H1 (cell line): ENCODE data around the gene ENPEP. TPM values are rescaled to one million over a fixed set of nuclear protein-coding genes. Genes with fewer than 3 reads are reported as not detected.

Source experiments
- CHD7 ChIP-seq: fragments of 300-600 bp; sonication (generic); IDR thresholded peaks from 2 replicates; pipeline ENCODE4 v1.7.1; 2012; ENCODE audit warnings: low read length, moderate library complexity, mild to moderate bottlenecking, inconsistent platforms; ENCODE audit not compliant: insufficient replicate concordance
- polyA plus RNA-seq, 7 experiments: library from polyadenylated mRNA; depleted of rRNA in 3 of 7; stranded (reverse) in 5 of 7; unstranded in 2 of 7; fragments of >200 nt in 5 of 7; fragments of 200-250 nt in 2 of 7; gene quantifications; 1 replicate in 5 of 7; 2 replicates in 1 of 7; 4 replicates in 1 of 7; pipeline versions ENCODE4 v1.2.1 to v1.2.3, GENCODE V29; 2011 to 2013; ENCODE audit warnings: missing spikeins in 2 of 7, mixed read lengths in 2 of 7
- total RNA-seq: library from RNA; stranded (reverse); fragmentation: NEBNext Ultra II Directional; extraction: Animal tissue kit (Norgen Biotek cat#: 25700); gene quantifications from 2 replicates; pipeline ENCODE4 v1.2.1, GENCODE V29; 2021

The ENPEP gene
- total and polyA plus RNA-seq, 2 of the 8 experiments (the other 6 are each of a cell fraction or from before 2014, with no cell fraction given) = 0.09 to 0.61 TPM

- TF ChIP-seq CHD7 = no peak
Measured at GRCh38 chr4:110610620-110610939, 134.6 kb downstream of the ENPEP start (continued).
